ENCODE measurements around the gene CALR.
A peak's percentile ranks its signal among the peaks of the same experiment; 100 is the strongest.
"Not testable (repeated sequence)": the region's sequence is repeated elsewhere in the genome, so short reads cannot be mapped to it uniquely, and the experiment has no call there.

CALR gene

DNA sequence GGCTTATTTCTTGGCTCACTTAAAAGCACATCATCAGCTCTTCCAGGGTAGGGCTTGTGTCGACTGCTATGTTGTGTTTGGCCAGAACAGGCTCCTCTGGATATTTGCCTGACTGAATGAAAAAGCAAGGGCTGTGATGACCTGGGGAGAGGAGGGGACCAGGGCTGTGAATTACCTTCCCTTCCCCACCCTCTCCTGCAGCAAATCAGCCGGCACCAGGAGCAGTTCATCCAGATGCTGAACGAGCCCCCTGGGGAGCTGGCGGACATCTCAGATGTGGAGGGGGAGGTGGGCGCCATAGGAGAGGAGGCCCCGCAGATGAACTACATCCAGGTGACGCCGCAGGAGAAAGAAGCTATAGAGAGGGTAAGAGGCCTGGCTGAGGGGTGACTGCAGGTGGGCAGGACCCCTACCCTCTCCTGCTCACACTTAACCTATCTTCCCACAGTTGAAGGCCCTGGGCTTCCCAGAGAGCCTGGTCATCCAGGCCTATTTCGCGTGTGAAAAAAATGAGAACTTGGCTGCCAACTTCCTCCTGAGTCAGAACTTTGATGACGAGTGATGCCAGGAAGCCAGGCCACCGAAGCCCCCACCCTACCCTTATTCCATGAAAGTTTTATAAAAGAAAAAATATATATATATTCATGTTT is 14.2 kb downstream of the CALR start:
- DNase-seq (ENCODE audit: low spot score): no peak

DNA sequence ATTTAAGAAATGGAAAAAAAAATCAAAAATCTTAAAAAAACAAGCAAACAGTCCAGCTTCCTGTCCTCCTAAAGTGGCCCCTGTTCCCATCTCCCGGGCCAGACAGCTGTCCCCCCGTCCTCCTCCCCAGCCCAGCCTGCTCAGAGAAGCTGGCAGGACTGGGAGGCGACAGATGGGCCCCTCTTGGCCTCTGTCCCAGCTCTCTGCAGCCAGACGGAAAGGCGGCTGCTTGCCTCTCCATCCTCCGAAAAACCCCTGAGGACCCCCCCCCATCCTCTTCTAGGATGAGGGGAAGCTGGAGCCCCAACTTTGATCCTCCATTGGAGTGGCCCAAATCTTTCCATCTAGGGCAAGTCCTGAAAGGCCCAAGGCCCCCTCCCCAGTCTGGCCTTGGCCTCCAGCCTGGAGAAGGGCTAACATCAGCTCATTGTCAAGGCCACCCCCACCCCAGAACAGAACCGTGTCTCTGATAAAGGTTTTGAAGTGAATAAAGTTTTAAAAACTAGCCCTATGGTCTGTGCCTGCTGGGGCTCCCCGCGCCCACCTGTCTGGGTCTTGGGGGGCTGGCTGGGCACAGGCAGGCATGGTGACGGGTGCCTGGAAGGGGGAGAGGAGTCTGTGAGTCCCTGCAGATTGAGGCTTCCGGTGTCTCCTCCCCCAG is 14.9 kb downstream of the CALR start:
- peak; percentile 84 for DNase-seq (ENCODE audit: low spot score)

DNA sequence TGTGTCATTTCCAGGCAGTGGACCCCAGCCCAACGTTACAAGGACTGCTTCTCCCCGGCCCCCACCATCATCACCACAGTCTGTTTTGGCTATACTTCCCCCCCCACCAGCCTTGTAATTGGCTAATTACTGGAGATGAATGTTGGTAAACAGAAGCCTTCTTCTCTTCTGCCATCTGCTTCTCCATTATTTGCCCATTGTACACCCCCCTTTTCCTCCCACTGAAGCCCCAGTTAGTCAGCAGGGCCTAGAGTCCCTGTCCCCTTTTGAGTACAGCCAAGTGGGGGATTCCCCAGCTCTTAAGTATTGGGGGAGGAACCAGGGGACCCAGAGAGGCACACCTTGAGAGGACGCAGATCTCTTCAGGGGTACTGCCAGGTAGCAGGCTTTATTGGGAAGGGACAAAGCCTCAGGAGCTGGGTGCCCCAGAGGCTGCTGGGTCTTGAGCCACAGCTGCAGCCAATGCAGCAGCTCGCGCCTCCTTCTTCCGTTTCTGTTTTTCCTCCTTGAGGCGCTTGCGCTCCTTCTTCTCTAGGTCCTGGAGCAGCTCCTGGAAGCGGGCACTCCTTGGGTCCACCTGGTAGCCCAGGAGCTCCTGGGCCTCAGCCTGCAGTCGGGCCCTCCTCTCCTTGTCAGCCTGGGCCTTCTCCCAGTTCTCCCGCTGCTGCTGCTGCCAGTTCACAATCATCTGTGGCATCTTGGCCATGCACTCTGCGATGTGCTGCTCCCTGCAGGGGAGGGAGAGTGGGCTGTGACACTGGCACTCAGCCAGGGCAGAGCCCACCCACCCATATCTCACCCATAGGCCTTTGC is 15.6 kb downstream of the CALR start:
- DNase-seq (ENCODE audit: low spot score): no peak

DNA sequence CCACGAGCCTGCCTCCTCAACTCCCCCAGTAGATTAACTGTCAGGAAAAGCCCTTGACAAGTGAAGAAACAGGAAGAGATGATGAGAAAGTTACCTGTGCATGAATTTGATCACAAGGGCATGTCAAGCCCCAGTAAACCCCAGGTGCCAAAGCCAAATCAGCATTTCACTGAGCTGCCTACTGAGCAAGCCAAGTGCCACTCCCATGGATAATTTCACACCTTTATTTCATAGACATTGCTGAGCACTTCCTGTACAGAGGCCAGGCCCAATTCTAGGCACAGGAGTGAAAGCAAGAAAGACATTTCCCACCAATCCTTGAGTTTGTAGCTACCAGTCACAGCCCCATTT is 16.2 kb downstream of the CALR start:
- DNase-seq (ENCODE audit: low spot score): no peak

DNA sequence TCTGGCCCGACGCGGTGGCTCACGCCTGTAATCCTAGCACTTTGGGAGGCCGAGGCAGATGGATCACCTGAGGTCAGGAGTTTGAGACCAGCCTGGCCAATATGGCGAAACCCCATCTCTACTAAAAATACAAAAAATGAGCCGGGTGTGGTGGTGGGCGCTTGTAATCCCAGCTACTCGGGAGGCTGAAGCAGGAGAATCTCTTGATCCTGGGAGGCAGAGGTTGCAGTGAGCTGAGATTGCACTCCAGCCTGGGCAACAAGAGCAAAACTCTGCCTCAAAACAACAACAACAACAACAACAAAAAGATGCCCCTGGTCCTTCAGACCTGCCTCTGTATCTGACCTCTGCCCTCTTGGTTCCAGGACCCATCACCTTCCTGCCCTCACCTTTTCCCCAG is 17.2 kb downstream of the CALR start:
- not testable (repeated sequence) for DNase-seq (ENCODE audit: low spot score)

DNA sequence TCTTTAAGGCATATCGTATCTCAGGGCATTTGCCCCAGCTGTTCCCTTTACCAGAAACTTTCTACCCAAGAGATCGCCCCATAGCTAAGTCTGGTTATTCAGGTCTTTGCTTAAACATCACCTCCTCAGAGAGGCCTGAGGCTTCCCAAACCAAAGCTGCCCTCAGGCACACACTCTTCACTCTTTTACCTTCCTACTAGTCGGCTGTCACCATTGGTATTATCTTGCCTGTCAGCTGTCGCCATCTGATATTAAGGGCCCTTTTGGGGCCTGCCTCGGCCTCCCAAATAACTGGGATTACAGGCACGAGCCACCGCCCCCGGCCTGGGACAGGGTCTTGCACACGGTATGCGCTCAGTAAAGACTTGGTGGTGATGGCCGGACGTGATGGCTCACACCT is 17.6 kb downstream of the CALR start:
- DNase-seq (ENCODE audit: low spot score): no peak

DNA sequence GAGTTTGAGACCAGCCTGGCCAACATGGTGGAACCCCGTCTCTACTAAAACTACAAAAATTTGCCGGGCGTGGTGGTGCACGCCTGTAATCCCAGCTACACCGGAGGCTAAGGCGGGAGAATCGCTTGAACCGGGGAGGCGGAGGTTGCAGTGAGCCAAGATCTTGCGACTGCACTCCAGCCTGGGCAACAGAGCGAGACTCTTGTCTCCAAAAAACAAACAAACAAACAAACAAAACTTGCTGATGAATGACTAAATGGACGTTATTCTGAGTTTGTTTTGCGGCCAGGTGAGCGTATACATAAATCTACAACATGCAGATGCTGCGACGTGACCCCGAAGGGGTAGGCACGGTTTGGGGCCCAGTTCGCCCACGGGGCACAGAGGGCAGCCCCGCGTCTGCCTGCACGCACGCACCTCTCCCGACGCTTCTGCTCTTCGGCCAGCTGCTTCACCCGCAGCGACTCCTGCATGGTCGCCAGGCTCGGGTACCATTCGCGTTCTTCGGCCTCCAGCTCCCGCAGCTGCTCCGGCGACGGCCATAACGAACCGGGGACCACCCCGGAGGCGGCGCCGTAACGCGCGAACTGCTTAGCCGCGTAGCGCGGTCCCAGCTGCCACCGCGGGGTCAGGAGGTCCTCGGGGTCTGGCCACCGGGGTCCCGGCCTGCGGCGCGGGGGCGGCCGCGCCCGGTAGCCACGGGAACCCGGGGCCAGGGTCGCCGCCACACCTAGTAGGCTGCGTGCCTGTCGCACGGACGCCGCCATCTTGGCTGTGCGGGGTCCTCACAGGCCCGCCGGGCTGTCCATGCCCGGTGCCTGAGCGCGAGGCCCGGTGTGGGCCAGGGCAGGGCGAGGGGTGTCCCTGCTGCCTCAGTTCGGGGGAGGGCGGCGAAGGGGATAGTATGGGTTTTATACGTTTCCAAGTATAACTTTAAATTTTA is 18.3 kb downstream of the CALR start, which contains the start of gene GADD45GIP1:
Gene GADD45GIP1, minus strand, starts transcription at position 778 of the 943 bp plus-strand sequence. Its CDS starts 11 bp downstream, at position 767.
- DNase-seq (ENCODE audit: low spot score): peak; percentile 90

DNA sequence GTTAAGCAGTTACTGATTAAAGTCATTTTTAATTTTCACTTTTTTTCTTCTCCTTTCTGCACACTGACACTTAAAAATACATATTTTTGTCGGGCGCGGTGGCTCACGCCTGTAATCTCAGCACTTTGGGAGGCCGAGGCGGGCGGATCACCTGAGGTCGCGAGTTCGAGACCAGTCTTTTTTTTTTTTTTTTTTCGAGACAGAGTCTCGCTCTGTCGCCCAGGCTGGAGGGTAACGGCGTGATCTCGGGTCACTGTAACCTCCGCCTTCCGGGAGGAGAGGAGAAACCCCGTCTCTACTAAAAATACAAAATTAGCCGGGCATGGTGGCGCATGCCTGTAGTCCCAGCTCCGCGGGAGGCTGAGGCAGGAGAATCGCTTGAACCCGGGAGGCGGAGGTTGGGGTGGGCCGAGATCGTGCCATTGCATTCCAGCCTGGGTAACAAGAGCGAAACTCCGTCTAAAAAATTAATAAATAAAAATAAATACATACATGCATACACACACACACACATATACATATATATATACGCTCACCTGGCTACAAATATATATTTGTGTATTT is 19.1 kb downstream of the CALR start:
- not testable (repeated sequence) for DNase-seq (ENCODE audit: low spot score)

DNA sequence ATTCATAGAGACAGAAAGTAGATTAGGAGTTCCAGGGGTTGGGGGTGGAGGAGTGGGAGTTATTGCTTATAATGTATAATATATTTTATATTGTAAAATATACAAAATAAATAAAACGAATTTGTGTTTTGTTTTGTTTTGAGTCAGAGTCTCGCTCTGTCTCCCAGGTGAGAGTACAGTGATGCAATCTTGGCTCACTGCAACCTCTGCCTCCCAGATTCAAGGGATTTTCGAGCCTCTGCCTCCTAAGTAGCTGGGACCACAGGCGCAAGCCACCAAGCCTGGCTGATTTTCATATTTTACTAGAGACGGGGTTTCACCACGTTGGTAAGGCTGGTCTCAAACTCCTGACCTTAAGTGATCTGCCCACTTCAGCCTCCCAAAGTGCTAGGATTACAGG is 21.1 kb downstream of the CALR start:
- DNase-seq (ENCODE audit: low spot score): no peak

DNA sequence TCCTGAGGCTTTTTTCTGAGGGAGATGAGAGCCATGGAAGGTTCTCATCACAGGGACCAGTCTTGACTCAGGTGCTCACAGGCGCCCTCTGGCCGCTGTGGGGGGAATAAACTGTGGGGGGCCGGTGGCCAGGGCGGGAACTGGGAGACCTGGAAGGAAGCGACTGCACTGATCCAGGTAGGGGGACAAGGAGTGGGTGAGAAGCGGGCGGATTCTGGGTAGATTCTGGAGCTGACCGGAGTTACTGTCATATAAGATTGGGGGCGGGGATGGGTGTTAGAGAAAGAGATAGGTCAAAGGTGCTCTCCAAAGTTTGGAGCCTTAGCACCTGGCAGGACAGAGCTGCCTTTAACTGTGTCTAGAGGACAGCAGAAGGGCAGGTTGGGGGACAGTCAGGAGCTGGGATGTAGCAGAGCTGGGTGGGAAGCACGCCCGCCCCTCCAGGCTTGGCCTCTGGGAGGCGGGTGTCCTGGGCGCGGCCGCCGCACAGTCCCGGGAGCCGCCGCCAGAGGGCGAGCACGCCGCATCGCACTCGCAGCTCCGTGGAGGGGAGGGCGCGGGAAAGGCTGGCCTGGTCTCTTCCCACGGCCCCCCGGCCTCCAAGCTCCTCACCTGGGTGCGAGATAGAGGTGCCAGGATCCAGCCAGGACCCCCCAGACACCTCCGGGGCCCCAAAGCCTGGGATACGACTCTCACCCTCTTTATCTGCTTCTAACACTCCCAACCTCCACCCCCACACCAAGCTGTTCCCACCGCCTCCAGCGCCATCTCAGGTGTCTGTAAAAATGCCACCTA is 26.8 kb downstream of the CALR start:
- peak; percentile 89 for DNase-seq (ENCODE audit: low spot score)

DNA sequence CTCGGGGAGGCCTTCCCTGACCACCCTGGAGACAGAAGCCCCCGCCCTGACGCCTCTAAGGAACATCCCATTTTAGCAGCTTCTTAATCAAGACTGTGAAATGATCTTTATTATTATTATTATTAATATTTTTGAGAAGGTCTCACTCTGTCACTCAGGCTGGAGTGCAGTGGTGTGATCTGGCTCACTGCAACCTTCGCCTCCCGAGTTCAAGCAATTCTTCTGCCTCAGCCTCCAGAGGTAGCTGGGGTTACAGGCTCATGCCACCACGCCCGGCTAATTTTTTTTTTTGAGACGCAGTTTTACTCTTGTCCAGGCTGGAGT is 27.4 kb downstream of the CALR start:
- no peak for DNase-seq (ENCODE audit: low spot score)

DNA sequence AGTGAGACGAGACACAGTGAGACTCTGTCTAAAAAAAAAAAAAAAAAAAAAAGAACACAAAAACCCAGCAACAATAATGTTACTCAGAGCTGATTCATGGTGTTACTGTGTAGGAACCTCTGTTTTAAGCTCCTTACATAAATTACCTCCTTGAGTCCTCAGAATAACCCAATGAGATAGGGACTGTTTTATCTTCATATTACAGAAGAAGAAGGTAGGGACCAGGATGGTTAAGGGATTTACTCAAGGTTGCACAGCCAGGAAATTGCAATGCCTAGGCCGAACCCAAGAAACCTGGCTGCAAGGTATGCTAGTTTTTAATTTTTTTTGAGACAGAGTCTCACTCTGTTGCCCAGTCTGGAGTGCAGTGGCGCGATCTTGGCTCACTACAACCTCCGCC is 29.5 kb downstream of the CALR start:
- DNase-seq (ENCODE audit: low spot score): no peak

DNA sequence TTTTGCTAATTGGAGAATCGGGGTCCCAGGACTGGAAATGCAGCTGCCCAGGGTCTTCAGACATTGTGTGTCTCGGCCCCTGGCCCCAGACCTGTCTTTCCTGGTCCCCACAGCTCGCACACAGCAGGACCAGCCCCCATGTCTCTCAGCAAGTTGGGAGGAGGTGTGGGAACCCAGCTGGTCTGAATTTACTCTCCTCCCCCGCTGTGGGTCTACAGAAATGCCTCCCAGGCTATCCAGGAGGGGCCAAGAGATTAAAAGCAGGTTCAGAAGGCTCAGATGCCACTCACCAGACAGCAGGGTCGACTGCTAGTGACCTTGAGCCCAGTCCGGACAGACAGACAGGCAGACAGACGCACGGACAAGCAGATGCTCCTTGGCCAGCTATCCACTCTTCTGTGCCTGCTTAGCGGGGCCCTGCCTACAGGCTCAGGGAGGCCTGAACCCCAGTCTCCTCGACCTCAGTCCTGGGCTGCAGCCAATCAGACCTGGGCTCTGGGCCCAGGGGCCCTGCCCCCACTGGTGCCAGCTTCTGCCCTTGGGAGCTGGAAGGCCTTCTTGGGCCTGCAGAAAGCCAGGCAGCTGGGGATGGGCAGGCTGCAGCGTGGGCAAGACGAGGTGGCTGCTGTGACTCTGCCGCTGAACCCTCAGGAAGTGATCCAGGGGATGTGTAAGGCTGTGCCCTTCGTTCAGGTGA is 31.0 kb downstream of the CALR start, which contains the start of gene DAND5:
Gene DAND5, plus strand, starts transcription at position 285 of the 697 bp plus-strand sequence. Its CDS starts 85 bp downstream, at position 370.
- no peak for DNase-seq (ENCODE audit: low spot score)

DNA sequence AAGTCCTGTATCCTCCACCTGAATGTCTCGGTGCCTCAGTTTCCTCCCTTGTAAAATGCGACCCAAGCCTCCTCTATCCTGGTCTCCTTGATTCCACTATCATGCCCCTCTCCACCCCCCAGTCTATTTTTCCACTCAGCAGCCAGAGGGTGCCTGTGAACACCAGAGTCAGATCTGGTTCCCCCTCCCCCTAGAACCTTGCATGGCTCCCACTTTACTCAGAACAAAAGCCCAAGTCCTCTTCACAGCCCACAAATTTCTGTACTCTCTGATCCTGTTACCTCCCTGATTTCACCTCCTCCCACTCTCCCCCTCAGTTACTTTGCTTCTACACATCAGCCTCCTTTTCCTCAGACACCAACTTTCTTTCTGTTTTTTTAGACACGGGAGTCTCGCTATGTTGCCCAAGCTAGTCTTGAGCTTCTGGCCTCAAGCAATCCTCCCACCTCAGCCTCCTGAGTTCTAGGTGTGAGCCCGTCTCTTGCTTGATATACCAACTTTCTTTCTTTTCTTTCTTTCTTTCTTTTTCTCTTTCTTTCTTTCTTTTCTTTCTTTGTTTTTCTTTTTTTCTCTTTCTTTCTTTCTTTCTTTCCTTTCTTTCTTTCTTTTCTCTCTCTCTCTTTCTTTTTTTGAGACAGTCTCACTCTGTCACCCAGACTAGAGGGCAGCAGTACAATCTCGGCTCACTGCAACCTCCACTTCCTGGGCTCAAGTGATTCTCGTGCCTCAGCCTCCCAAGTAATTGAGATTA is 31.8 kb downstream of the CALR start:
- no peak for DNase-seq (ENCODE audit: low spot score)

DNA sequence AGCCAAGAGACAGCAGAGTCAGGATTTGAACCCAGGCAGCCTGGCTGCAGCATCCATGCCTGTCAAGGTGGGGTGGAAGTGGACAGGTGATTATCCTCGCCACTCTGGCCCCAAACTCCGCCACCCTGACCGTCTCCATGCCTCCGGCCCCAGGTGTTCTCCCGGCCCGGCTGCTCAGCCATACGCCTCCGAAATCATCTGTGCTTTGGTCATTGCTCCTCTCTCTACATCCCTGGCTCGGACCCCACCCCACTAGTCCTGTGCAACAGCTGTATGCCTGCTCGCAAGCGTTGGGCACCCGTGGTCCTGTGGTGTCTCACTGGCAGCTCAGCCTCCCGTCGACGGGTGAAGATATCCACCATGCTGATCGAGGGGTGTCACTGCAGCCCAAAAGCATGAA is 34.8 kb downstream of the CALR start:
- DNase-seq (ENCODE audit: low spot score): no peak

DNA sequence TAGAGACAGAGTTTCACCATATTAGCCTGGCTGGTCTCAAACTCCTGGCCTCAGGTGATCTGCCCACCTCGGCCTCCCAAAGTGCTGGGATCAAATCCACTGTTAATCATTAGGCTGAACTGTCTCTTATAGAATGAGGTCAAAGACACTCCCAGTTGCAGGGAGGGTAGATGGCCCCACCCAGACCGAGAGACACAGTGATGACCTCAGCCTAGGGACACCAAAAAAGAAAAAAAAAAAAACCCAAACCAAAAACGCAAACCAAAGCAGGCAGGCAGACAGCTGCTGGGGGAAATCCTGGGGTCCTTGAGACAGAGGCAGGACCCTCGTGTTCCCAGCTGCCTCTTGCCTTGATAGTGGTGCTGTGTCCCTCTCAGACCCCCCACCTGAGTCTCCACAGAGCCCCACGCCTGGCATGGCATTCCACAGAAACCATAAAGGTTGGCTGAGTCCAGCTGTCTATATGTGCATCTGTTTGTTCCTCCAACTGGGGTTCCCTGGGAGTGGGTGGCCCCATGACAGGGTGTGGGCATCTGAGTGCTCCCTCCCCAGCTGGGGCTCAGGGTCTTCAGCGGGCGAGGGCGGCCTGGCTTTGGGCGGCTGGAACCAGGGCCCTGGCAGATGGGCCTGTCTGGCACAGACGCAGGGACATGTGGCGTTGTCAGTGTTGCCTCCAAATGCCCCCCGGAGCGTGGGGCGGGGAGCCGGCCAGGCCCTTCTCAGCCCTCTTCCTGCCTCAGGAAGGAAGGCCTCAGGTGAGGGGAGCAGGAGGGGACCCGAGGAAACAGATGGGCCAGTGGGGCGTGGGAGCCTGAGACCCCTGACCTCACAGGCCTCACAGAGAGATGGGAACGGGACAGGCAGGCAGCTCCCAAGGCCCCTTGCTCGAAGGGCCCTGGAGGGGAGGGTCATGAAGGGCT is 36.2 kb downstream of the CALR start:
- DNase-seq (ENCODE audit: low spot score): no peak

DNA sequence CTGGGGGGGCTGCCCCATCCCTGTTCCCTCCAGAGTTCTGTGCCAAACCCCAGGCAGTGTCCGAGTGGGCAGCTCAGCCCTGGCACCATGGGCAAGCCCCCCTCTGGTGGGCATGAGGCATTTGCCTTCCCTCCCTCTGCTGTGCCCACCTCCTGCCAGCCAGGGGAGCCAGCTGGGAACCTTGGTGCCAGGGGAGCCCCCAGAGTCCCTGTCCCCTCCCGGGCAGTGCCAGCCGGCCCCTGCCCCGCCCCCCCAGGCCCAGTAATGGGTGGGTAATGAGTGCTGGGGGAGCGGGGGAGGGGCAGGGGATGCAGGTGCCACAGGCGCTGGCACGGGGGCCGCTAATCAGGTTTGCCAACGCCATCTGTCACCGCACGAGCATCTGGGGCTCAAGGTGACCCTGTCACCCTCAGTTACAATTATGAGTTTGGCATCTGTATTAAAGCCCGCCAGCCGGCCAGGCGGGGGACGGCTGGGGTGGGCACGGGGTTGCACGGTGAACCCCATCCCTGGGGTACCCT is 36.9 kb downstream of the CALR start:
- no peak for DNase-seq (ENCODE audit: low spot score)

DNA sequence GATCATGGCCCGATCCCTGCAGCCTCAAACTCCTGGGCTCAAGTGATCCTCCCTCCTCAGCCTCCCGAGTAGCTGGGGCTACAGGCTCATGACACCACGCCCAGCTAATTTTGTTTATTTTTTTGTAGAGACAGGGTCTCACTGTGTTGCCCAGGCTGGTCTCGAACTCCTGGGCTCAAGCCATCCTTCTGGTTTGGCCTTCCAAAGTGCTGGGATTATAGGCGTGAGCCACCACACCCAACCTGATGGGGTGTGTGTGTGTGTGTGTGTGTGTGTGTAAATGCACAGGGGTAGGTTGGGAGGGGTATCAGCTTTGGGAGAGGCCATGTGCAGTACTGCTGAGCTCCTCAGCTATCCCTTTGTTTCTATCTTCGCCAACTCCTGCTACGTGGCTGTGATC is 37.7 kb downstream of the CALR start:
- DNase-seq (ENCODE audit: low spot score): not testable (repeated sequence)
